H1 (cell line): ENCODE measurements around the gene TBKBP1. TPM values are rescaled to one million over a fixed set of nuclear protein-coding genes. Genes with fewer than 3 reads are reported as not detected.
A peak's percentile ranks its signal among the peaks of the same experiment; 100 is the strongest.

Source experiments
- CTCF ChIA-PET: fragments of 300-600 bp; sonication (Branson Sonifier 250); formaldehyde crosslinking; loops from one replicate; lab custom pipeline; 2021; ENCODE audit not compliant: partially characterized antibody; lab: Charles Lee
- POLR2A ChIA-PET: fragments of 300-600 bp; sonication (Branson Sonifier 250); formaldehyde crosslinking; loops from one replicate; lab custom pipeline; 2021; ENCODE audit warnings: inconsistent platforms; ENCODE audit not compliant: partially characterized antibody; lab: Charles Lee
- DNase-seq, 2 experiments: peaks; one replicate each; pipeline versions ENCODE4 v3.0.0 to v3.0.0-alpha.2; 2010 to 2022; ENCODE audit warnings: low spot score in 2 of 2, low read depth in 1 of 2, mixed read lengths in 1 of 2
- FAIRE-seq: peaks from 2 replicates; lab custom pipeline; 2011; peaks lifted over from hg19 to GRCh38; lab: Jason Lieb, UNC
- H2AFZ ChIP-seq: 2 replicates; pipeline ENCODE4 v1.8.1; 2012; ENCODE audit warnings: low read length, inconsistent platforms
- H2AK5ac ChIP-seq: 2 replicates; pipeline ENCODE4 v1.6.1; 2013; ENCODE audit warnings: low read depth, low read length
- H2BK120ac ChIP-seq: replicated peaks from 2 replicates; pipeline ENCODE3; 2013; ENCODE audit warnings: low read depth, low read length, inconsistent platforms
- H2BK12ac ChIP-seq: 2 replicates; pipeline ENCODE4 v1.6.1; 2013; ENCODE audit warnings: low read depth, low read length
- H2BK15ac ChIP-seq: 2 replicates; pipeline ENCODE4 v1.6.1; 2013; ENCODE audit warnings: low read length
- H2BK20ac ChIP-seq: 2 replicates; pipeline ENCODE4 v1.6.1; 2013; ENCODE audit warnings: low read length
- H2BK5ac ChIP-seq: 2 replicates; pipeline ENCODE4 v1.6.1; 2013; ENCODE audit warnings: low read depth, low read length
- H3K14ac ChIP-seq: 2 replicates; pipeline ENCODE4 v1.6.1; 2013; ENCODE audit warnings: inconsistent platforms; ENCODE audit not compliant: insufficient read length
- H3K18ac ChIP-seq: 2 replicates; pipeline ENCODE4 v1.6.1; 2013; ENCODE audit warnings: low read length; ENCODE audit errors: extremely low read depth
- H3K23ac ChIP-seq: 2 replicates; pipeline ENCODE4 v1.6.1; 2013; ENCODE audit warnings: inconsistent platforms; ENCODE audit not compliant: insufficient read length
- H3K23me2 ChIP-seq: 2 replicates; pipeline ENCODE4 v1.6.1; 2013; ENCODE audit warnings: low read depth, low read length
- H3K27ac ChIP-seq: 2 replicates; pipeline ENCODE4 v1.6.1; 2011; ENCODE audit warnings: low read depth, low read length, inconsistent platforms
- H3K27me3 ChIP-seq, 4 experiments: replicated peaks in 1 of 4; 1 replicate in 1 of 4; 2 replicates in 3 of 4; pipeline versions ENCODE4 v1.6.1 to v1.8.1; 2011 to 2013; ENCODE audit warnings: low read length in 3 of 4, mild to moderate bottlenecking in 3 of 4, inconsistent platforms in 2 of 4, mixed read lengths in 2 of 4, moderate library complexity in 1 of 4; ENCODE audit not compliant: control insufficient read depth in 3 of 4, insufficient read depth in 3 of 4; ENCODE audit errors: extremely low read depth in 1 of 4
- H3K36me3 ChIP-seq, 4 experiments: 2 replicates each; pipeline versions ENCODE4 v1.6.1 to v1.8.1; 2011 to 2013; ENCODE audit warnings: mild to moderate bottlenecking in 4 of 4, low read length in 3 of 4, moderate library complexity in 2 of 4, control low read depth in 1 of 4, inconsistent platforms in 1 of 4; ENCODE audit not compliant: insufficient read depth in 4 of 4, control insufficient read depth in 2 of 4
- H3K4ac ChIP-seq: replicated peaks from 2 replicates; pipeline ENCODE3; 2013; ENCODE audit warnings: low read length, low read depth, mixed read lengths, inconsistent platforms; ENCODE audit not compliant: insufficient read length
- H3K4me1 ChIP-seq, 4 experiments: replicated peaks in 1 of 4; 1 replicate in 1 of 4; 2 replicates in 3 of 4; pipeline versions ENCODE4 v1.6.1 to v1.8.1; 2011 to 2013; ENCODE audit warnings: low read length in 3 of 4, inconsistent platforms in 2 of 4, mixed read lengths in 1 of 4; ENCODE audit not compliant: insufficient read depth in 4 of 4, control insufficient read depth in 3 of 4
- H3K4me2 ChIP-seq, 2 experiments: 2 replicates each; pipeline versions ENCODE4 v1.6.1 to v1.8.1; 2011 to 2013; ENCODE audit warnings: low read depth in 2 of 2, low read length in 2 of 2, control low read depth in 1 of 2, inconsistent platforms in 1 of 2, mild to moderate bottlenecking in 1 of 2; ENCODE audit not compliant: insufficient read depth in 1 of 2
- H3K4me3 ChIP-seq, 4 experiments: fragments of 200-600, 300-600 bp in 1 of 4; sonication (generic), shearing (Covaris generic), sonication (Bioruptor Twin) in 1 of 4; 2 replicates each; pipeline versions ENCODE4 v1.5.1 to v1.8.1; 2011 to 2016; ENCODE audit warnings: low read length in 4 of 4, low read depth in 3 of 4, control low read depth in 2 of 4, inconsistent platforms in 2 of 4, mild to moderate bottlenecking in 2 of 4, mixed read lengths in 1 of 4, moderate library complexity in 1 of 4; ENCODE audit not compliant: insufficient read depth in 2 of 4; ENCODE audit errors: extremely low read depth in 1 of 4
- H3K56ac ChIP-seq: replicated peaks from 2 replicates; pipeline ENCODE3; 2013; ENCODE audit warnings: low read depth, mild to moderate bottlenecking, mixed read lengths, low read length, inconsistent platforms; ENCODE audit not compliant: insufficient read length
- H3K79me1 ChIP-seq: 2 replicates; pipeline ENCODE4 v1.6.1; 2013; ENCODE audit warnings: low read depth, low read length, control low read depth
- H3K79me2 ChIP-seq, 2 experiments: 2 replicates each; pipeline versions ENCODE4 v1.6.1 to v1.8.1; 2012 to 2013; ENCODE audit warnings: low read length in 2 of 2, mild to moderate bottlenecking in 2 of 2, inconsistent platforms in 1 of 2; ENCODE audit not compliant: insufficient read depth in 2 of 2, control insufficient read depth in 1 of 2
- H3K9ac ChIP-seq, 4 experiments: replicated peaks in 1 of 4; 1 replicate in 1 of 4; 2 replicates in 3 of 4; pipeline versions ENCODE4 v1.6.1 to v1.8.1; 2011 to 2013; ENCODE audit warnings: low read depth in 3 of 4, low read length in 3 of 4, control low read depth in 2 of 4, mild to moderate bottlenecking in 2 of 4, moderate library complexity in 2 of 4, inconsistent platforms in 1 of 4; ENCODE audit errors: extremely low read depth in 1 of 4
- H3K9me3 ChIP-seq, 2 experiments: 2 replicates each; pipeline versions ENCODE4 v1.6.1 to v1.8.1; 2012 to 2013; ENCODE audit warnings: mild to moderate bottlenecking in 2 of 2, moderate library complexity in 2 of 2, control low read depth in 1 of 2, inconsistent platforms in 1 of 2, low read depth in 1 of 2, low read length in 1 of 2, mixed read lengths in 1 of 2; ENCODE audit not compliant: insufficient read depth in 2 of 2
- H4K20me1 ChIP-seq, 2 experiments: replicated peaks in 1 of 2; 2 replicates each; pipeline versions ENCODE3 to v1.8.1; 2011 to 2013; ENCODE audit warnings: inconsistent platforms in 2 of 2, low read length in 2 of 2, mild to moderate bottlenecking in 1 of 2; ENCODE audit not compliant: insufficient read depth in 2 of 2, control insufficient read depth in 1 of 2
- H4K5ac ChIP-seq: 2 replicates; pipeline ENCODE4 v1.6.1; 2013; ENCODE audit warnings: low read length, low read depth, mixed read lengths, inconsistent platforms; ENCODE audit not compliant: insufficient read length
- H4K8ac ChIP-seq: 2 replicates; pipeline ENCODE4 v1.8.0; 2013; ENCODE audit warnings: mild to moderate bottlenecking, moderate library complexity, low read length, inconsistent platforms; ENCODE audit not compliant: insufficient read depth; ENCODE audit errors: extremely low read depth
- H4K91ac ChIP-seq: replicated peaks from 2 replicates; pipeline ENCODE3; 2013; ENCODE audit warnings: low read length, mixed read lengths, inconsistent platforms; ENCODE audit not compliant: insufficient read length
- ATF2 ChIP-seq: IDR thresholded peaks from 2 replicates; pipeline ENCODE4 v1.6.1; 2012; ENCODE audit warnings: low read length, inconsistent platforms
- POLR2AphosphoS5 ChIP-seq: IDR thresholded peaks from 2 replicates; pipeline ENCODE4 v1.6.1; 2011; ENCODE audit warnings: low read depth, low read length
- RAD21 ChIP-seq, 2 experiments: IDR thresholded peaks in 1 of 2; conservative IDR thresholded peaks in 1 of 2; 2 replicates each; pipeline ENCODE4 v1.6.1; 2011; ENCODE audit warnings: low read depth in 2 of 2, low read length in 2 of 2, improper control_type of control experiment in 1 of 2, inconsistent platforms in 1 of 2, mild to moderate bottlenecking in 1 of 2, moderate library complexity in 1 of 2
- RNF2 ChIP-seq: fragments of 200-900, 300-1000 bp; sonication (generic); IDR thresholded peaks from 2 replicates; pipeline ENCODE4 v1.7.1; 2016; ENCODE audit warnings: borderline replicate concordance, low read depth, mild to moderate bottlenecking, antibody characterized with exemption, low read length; ENCODE audit not compliant: poor library complexity, severe bottlenecking; ENCODE audit errors: missing control alignments
- SIRT6 ChIP-seq: IDR thresholded peaks from one replicate; pipeline ENCODE4 v1.7.1; 2012; ENCODE audit warnings: low read length, inconsistent platforms
- SP4 ChIP-seq: IDR thresholded peaks from 2 replicates; pipeline ENCODE4 v1.6.1; 2012; ENCODE audit warnings: low read length, inconsistent platforms
- WGBS, 2 experiments: shearing (Covaris generic) in 1 of 2; methylation state at CpG; one replicate each; pipeline versions ENCODE4 v1.1.6 to v1.1.7; 2013 to 2015; ENCODE audit warnings: low lambda C conversion rate in 2 of 2, mixed read lengths in 2 of 2, inconsistent platforms in 1 of 2, low coverage in 1 of 2, missing lambda C conversion rate in 1 of 2; ENCODE audit not compliant: insufficient replicate concordance in 2 of 2, insufficient coverage in 1 of 2, insufficient read length in 1 of 2; ENCODE audit errors: extremely low coverage in 1 of 2, missing lambda C conversion rate in 1 of 2; 5-methylcytosine and 5-hydroxymethylcytosine counted together
- polyA plus RNA-seq, 7 experiments: library from polyadenylated mRNA; depleted of rRNA in 3 of 7; stranded (reverse) in 5 of 7; unstranded in 2 of 7; fragments of >200 nt in 5 of 7; fragments of 200-250 nt in 2 of 7; gene quantifications; 1 replicate in 5 of 7; 2 replicates in 1 of 7; 4 replicates in 1 of 7; pipeline versions ENCODE4 v1.2.1 to v1.2.3, GENCODE V29; 2011 to 2013; ENCODE audit warnings: missing spikeins in 2 of 7, mixed read lengths in 2 of 7
- total RNA-seq: library from RNA; stranded (reverse); fragmentation: NEBNext Ultra II Directional; extraction: Animal tissue kit (Norgen Biotek cat#: 25700); gene quantifications from 2 replicates; pipeline ENCODE4 v1.2.1, GENCODE V29; 2021

Gene TBKBP1
- total and polyA plus RNA-seq, 2 of the 8 experiments (the other 6 are each of a cell fraction or from before 2014, with no cell fraction given): 6.3 to 15.1 TPM

- H4K8ac ChIP-seq: no peak overlapping the region
- peaks cover 0 to 31% of the 10 kb centered on the region in 2 experiments; a peak in 2 of 4 replicates for H3K79me2 ChIP-seq
- H3K79me1 ChIP-seq: no peaks in the 10 kb centered on the region
- no peak overlapping the region for H3K56ac ChIP-seq
- peaks cover 51 to 95% (median 83%) of the 10 kb centered on the region in 4 experiments for H3K36me3 ChIP-seq
- ChIA-PET CTCF (interaction anchor here (0.7 to 7.1 kb wide), 19 partner anchors 7 to 543 kb away, joined by 3 to 107 read pairs (median 7); partner anchors contain the start of gene KPNB1), POLR2A (interaction anchor here (0.6 to 46.3 kb wide), 3 partner anchors 2 to 399 kb away, joined by 3 to 1575 read pairs (median 1575); partner anchors contain the start of genes KPNB1 and TBKBP1)
- no peak overlapping the region for H3K4me3 ChIP-seq
- H3K4me2 ChIP-seq: no peak overlapping the region
- H2BK15ac ChIP-seq: no peak overlapping the region
- no peaks in the 10 kb centered on the region for H3K27me3 ChIP-seq
- H2AK5ac ChIP-seq: no peak overlapping the region
- H2BK20ac ChIP-seq: no peak overlapping the region
- no peak overlapping the region for H3K9ac ChIP-seq
- H3K14ac ChIP-seq: no peak overlapping the region
- no peak overlapping the region for H2BK5ac ChIP-seq
- H3K27ac ChIP-seq: no peak overlapping the region
- H4K5ac ChIP-seq: no peak overlapping the region
- H3K23ac ChIP-seq: no peak overlapping the region
- H2AFZ ChIP-seq: no peak overlapping the region
- H3K4me1 ChIP-seq: peaks cover 0 to 10% (median 7%) of the 10 kb centered on the region in 4 experiments; a peak in 3 of 7 replicates
- H3K4ac ChIP-seq: no peak overlapping the region
- H3K18ac ChIP-seq: no peak overlapping the region
- no peaks in the 10 kb centered on the region for H3K9me3 ChIP-seq
- H4K91ac ChIP-seq: no peak overlapping the region
- no peak overlapping the region for H2BK12ac ChIP-seq
- FAIRE-seq (peak; percentile 82), DNase-seq (peak in 1 of 2 experiments; percentile 73)
- H2BK120ac ChIP-seq: no peak overlapping the region
- H4K20me1 ChIP-seq: peaks cover 7 to 21% of the 10 kb centered on the region in 2 experiments
- 64% methylated on average over 6 of the region's 6 CpGs; no CpG with 5 or more reads in 1 of the 2 experiments for WGBS, 2 experiments
- no peaks in the 10 kb centered on the region for H3K23me2 ChIP-seq
- TF ChIP-seq SP4: no peak
- TF ChIP-seq RAD21 (IDR thresholded peaks at IDR 0.05 in 1 of 2, conservative IDR thresholded peaks at IDR 0.05 in 1 of 2; ENCODE audit: low read depth in 2 of 2, low read length in 2 of 2): peak; percentile 50 to 58
- TF ChIP-seq POLR2AphosphoS5: peak; percentile 84
- peak; percentile 62; the same call in 1 of the 2 replicates for TF ChIP-seq ATF2
- TF ChIP-seq RNF2: no peak
- TF ChIP-seq SIRT6: no peak
Observed at GRCh38 chr17:47663912-47664623, 29.9 kb upstream of the TBKBP1 start.
